SH-SY5Y (cell line): ENCODE measurements around the gene LYPLAL1.

Source experiments
- GATA2 ChIP-seq: IDR thresholded peaks from 2 replicates; pipeline ENCODE4 v1.6.1; 2011; ENCODE audit warnings: mild to moderate bottlenecking, low read depth, low read length
- GATA3 ChIP-seq: IDR thresholded peaks from 2 replicates; pipeline ENCODE4 v1.6.1; 2011; ENCODE audit warnings: low read depth, mild to moderate bottlenecking, low read length, moderate library complexity

LYPLAL1 gene

GRCh38 chr1:219150913-219151312 is 22.8 kb upstream of the LYPLAL1 start:
- TF ChIP-seq GATA2 (no peak), GATA3 (no peak)

- no peak for TF ChIP-seq GATA3
- TF ChIP-seq GATA2, result no peak
Observed at GRCh38 chr1:219151467-219151866, 22.2 kb upstream of the LYPLAL1 start.

GRCh38 chr1:219152751-219153150 is 20.9 kb upstream of the LYPLAL1 start:
- TF ChIP-seq GATA2 (no peak), GATA3 (no peak)

GRCh38 chr1:219153723-219154122 is 20.0 kb upstream of the LYPLAL1 start:
- TF ChIP-seq GATA2 (no peak), GATA3 (no peak)

GRCh38 chr1:219155135-219155534 is 18.5 kb upstream of the LYPLAL1 start:
- TF ChIP-seq GATA2 (no peak), GATA3 (no peak)

- TF ChIP-seq GATA2 (no peak), GATA3 (no peak)
Observed at GRCh38 chr1:219159946-219160645, 13.6 kb upstream of the LYPLAL1 start.

- TF ChIP-seq GATA3 (no peak), GATA2 (no peak)
Observed at GRCh38 chr1:219160967-219161366, 12.7 kb upstream of the LYPLAL1 start.

- TF ChIP-seq GATA2 (no peak), GATA3 (no peak)
Observed at GRCh38 chr1:219161371-219161770, 12.3 kb upstream of the LYPLAL1 start.

GRCh38 chr1:219163401-219163954 is 10.2 kb upstream of the LYPLAL1 start:
- TF ChIP-seq GATA3, result no peak
- TF ChIP-seq GATA2, result no peak

GRCh38 chr1:219171192-219171935 is 2.3 kb upstream of the LYPLAL1 start:
- TF ChIP-seq GATA2 (no peak), GATA3 (no peak)

GRCh38 chr1:219172821-219173220 is 857 bp upstream of the LYPLAL1 start:
- TF ChIP-seq GATA3 (no peak), GATA2 (no peak)

GRCh38 chr1:219173434-219173757 is 282 bp upstream of the LYPLAL1 start:
- TF ChIP-seq GATA3 (no peak), GATA2 (no peak)

GRCh38 chr1:219174460-219175211 is 958 bp downstream of the LYPLAL1 start:
- TF ChIP-seq GATA2 (no peak), GATA3 (no peak)

- TF ChIP-seq GATA2 (no peak), GATA3 (no peak)
Observed at GRCh38 chr1:219175212-219175564, 1.5 kb downstream of the LYPLAL1 start.
